Endometrial microvascular endothelial cells (primary cell): ENCODE data around the gene USH1C. TPM values are rescaled to one million over a fixed set of nuclear protein-coding genes. Genes with fewer than 3 reads are reported as not detected.

Source experiments
- in situ Hi-C: cut with HindIII; loops from 2 replicates; pipeline ENCODE4 v1.10.0; 2017; ENCODE audit warnings: low sequenced_read_pairs, low pct_unique_long_range_greater_than_20kb; ENCODE audit errors: inconsistent ontology term
- total RNA-seq: library from RNA; depleted of rRNA; stranded (reverse); fragments of >200 nt; gene quantifications from one replicate; pipeline ENCODE4 v1.2.3, GENCODE V29; 2015; ENCODE audit errors: inconsistent ontology term

The USH1C gene
- total RNA-seq, 1 donor from 2014 or later: not detected

- in situ Hi-C loops: no loop called here
Observed at GRCh38 chr11:17572359-17572690, 28.1 kb upstream of the USH1C start.

- in situ Hi-C loops: no loop called here
Observed at GRCh38 chr11:17571431-17572358, 27.5 kb upstream of the USH1C start.

DNA sequence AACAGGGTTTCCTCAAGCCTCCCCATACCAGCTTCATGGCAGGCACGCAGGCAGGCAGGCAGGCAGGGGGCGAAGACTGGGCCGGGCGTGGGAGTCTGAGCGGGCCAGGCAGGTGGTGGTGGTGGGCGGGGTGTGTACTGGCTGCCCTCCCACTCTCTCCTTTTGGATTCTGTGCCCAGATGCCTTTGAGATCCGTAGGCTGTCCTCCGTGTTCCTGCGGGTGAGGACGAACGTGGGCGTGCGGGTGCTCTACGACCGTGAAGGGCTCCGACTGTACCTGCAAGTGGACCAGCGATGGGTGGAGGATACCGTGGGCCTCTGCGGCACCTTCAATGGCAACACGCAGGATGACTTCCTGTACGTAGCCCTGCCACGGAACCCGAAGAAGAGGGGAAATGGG lies 25.8 kb upstream of the USH1C start:
- in situ Hi-C loops: no loop called here

DNA sequence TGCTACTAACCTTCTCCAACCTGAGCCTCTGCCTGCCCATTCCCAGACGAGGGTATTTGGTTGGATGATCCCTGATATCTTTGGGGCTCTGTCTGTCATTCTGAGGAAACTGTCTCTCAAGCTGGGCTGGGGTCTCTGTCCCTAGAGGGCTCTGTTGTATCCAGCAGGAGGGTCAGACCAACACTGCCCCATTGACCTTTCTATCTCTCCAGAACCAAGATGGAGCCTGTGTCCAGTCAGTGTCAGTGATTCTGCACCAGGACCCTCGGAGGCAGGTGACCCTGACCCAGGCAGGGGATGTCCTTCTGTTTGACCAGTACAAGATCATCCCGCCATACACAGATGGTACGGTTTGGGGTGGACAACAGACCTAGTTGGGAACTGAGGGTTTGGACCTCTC lies 24.7 kb upstream of the USH1C start:
- in situ Hi-C loops: no loop called here

DNA sequence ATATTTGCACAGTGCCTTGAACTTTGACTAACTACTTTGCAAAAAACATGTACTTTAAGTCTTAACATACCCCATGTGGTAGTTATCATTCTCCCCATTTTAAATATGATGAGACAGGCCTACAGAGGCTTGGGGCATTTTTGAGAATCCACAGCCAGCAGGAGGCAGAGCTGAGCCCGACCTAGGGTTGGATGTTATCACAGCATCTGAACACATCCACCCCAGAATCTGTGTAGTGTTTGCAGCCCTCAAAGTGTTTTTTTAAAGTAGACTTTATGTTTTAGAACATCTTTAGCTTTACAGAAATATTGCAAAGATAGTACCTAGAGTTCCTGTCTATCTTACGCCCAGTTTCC lies 20.4 kb upstream of the USH1C start:
- in situ Hi-C loops: no loop called here

DNA sequence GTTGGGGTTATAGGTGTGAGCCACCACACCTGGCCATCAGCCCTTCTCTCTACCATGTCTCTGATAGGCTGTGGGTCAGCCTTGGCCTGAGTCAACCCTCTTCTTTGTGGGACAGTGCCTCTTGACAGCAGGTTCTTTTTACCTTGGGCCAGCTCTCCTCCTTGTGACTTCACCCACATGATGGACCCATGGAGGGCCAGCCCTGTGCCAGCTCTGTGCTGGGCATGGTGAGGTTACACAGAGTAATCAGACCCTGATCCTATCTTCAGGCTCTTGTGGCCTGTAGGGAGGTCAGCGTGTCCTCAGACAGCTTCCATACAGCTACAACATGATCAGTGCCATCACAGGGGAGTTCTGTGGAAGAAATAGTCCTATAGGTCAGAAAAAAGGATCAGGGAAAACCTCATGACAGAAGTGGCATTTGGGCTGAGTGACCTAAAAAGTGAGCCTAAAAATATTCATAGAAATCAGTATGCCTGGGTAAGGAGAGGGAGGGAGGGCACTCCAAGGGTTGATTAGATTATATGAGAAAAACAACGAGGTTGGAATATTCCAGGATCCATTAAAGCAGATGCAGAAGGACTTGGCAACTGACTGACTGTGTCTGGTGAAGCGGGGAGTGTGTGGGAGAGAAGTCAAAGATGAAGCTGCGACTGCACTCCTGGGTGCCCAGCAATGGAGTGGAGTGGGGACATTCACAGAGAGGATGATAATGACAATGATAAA lies 19.9 kb upstream of the USH1C start:
- in situ Hi-C loops: no loop called here

- in situ Hi-C loops: no loop called here
Observed at GRCh38 chr11:17563231-17563646, 19.0 kb upstream of the USH1C start.

- in situ Hi-C loops: no loop called here
Observed at GRCh38 chr11:17561526-17561925, 17.3 kb upstream of the USH1C start.

- in situ Hi-C loops: no loop called here
Observed at GRCh38 chr11:17561111-17561415, 16.8 kb upstream of the USH1C start.

GRCh38 chr11:17560281-17561110 lies 16.3 kb upstream of the USH1C start:
- in situ Hi-C loops: no loop called here

DNA sequence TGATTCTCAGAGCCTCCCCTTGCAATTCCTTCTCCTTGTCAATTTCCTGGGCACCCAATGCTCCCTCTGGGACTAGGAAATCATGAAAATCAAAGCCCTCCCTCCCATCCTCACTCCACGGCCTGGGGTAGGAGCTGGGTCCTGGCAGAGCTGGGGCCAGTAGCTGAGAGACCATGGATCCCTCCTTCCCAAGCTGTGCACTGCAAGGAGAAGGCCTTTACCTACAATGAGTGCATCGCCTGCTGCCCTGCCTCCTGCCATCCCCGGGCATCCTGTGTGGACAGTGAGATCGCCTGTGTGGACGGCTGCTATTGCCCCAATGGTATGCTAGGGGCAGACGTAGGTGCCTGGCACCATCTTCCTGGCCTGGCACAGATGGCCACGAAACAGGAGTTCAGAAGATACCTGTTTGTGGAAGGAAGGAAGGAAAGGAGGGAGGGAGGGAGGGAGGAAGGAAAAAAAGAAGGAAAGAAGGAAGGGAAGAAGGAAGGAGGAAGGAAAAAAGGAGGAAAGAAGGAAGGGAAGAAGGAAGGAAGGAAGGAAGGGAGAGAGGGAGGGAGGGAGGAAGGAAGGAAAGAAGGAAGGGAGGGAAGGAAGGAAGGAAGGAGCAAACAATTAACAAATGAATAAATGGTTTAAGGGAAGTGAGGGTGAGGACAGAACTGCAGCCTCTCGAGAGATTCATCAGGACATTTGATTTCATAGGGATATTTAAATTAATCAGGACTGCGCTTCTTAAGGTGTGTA lies 15.3 kb upstream of the USH1C start:
- in situ Hi-C loops: no loop called here

DNA sequence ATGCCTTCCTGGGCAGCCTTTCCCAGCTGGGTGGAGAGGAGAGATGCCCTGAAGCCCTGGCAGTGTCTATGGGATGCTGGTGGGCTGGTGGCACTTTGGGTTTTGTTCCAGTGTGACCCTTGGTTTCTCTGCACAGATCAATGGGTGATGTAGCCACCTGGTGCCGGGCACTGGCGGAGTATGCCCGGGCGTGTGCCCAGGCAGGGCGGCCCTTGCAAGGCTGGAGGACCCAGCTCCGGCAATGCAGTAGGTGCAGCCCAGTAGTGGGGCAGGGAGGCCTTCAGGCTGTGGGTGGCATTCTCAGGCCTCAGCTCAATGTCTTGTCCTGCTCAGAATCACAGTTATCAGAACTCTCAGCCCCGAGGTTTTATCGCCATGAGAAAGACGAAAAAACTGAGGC lies 14.7 kb upstream of the USH1C start:
- in situ Hi-C loops: no loop called here

DNA sequence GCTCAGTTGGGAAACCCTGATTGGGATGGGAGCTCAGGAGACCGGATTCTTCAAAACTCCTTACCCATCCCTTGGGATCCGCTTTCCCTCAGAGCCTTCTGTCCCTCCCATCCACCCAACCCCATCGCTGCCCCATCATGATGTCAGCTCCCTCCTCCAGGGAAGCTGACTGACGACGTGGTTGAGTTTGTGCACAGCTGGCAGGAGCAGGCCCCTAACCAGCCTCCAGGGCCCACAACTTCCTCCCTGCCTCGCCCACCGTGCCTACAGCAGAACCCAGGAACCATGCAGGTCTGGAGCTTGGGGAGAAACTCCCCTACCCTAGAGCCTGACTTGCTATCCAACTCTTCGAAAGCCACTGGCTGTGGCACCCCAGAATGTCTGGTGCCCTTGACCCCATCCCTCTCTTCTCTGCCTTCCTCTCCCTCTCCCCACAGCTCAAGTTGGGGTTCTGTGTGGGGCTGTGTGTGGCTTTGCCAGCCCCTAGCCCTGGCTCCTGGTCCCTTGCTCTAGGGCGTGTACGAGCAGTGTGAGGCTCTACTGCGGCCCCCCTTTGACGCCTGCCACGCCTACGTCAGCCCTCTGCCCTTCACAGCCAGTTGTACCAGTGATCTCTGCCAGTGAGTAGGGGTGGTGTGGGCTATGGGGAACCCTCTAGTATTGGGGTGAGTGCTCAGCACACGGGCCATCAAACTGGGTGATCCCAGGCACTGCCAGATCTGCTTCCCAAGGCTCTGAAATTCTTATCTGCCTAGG lies 14.0 kb upstream of the USH1C start:
- in situ Hi-C loops: no loop called here

DNA sequence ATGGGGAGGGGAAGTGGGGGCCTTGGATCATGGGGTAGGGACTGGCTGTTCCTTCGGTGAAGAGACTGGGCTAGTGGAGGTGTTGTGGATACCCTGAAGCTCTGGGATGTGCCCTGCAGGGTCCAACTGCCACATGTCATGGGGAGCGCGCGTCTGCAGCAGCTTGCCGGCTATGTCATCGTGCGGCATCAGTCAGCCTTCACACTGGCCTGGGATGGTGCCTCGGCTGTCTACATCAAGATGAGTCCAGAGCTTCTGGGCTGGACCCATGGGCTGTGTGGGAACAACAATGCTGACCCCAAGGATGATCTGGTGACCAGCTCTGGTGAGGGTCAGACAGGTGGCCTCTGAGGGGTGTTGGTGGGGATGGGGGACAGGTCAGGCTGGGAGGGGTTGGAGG lies 12.8 kb upstream of the USH1C start:
- in situ Hi-C loops: no loop called here

- in situ Hi-C loops: no loop called here
Observed at GRCh38 chr11:17554487-17554886, 10.3 kb upstream of the USH1C start.

- in situ Hi-C loops: no loop called here
Observed at GRCh38 chr11:17553249-17553546, 9.0 kb upstream of the USH1C start.

- in situ Hi-C loops: no loop called here
Observed at GRCh38 chr11:17552392-17553248, 8.4 kb upstream of the USH1C start.

- in situ Hi-C loops: no loop called here
Observed at GRCh38 chr11:17552041-17552355, 7.8 kb upstream of the USH1C start.
